Adrenal gland (tissue), 12 donors: ENCODE measurements around the gene KCNE2. TPM values are rescaled to one million over a fixed set of nuclear protein-coding genes. Genes with fewer than 3 reads are reported as not detected.

Experiments used
- DNase-seq, 7 donors: peaks; one replicate each; pipeline ENCODE4 v3.0.0-alpha.2; 2019 to 2020
- H3K27ac ChIP-seq, 5 donors: fragments of 200-600 bp; sonication (generic) in 4 of 5; 1 replicate in 3 of 5; 2 replicates in 2 of 5; pipeline versions ENCODE4 v1.5.1 to v1.8.0; 2016 to 2020; ENCODE audit warnings: mild to moderate bottlenecking in 1 of 5
- H3K27me3 ChIP-seq: fragments of 200-600 bp; 2 replicates; pipeline ENCODE4 v1.8.0; 2021
- H3K36me3 ChIP-seq, 2 donors: fragments of 200-600 bp; replicated peaks in 1 of 2; 1 replicate in 1 of 2; 2 replicates in 1 of 2; pipeline versions ENCODE4 v1.5.1 to v1.8.0; 2018 to 2022
- H3K4me1 ChIP-seq, 2 donors: fragments of 200-600 bp; replicated peaks in 1 of 2; 1 replicate in 1 of 2; 2 replicates in 1 of 2; pipeline versions ENCODE4 v1.5.1 to v1.8.0; 2018 to 2021
- H3K4me3 ChIP-seq, 4 donors: fragments of 200-600 bp; sonication (generic) in 3 of 4; one replicate each; pipeline ENCODE4 v1.5.1; 2016 to 2018
- H3K9me3 ChIP-seq, 3 donors: fragments of 200-600 bp; sonication (generic) in 1 of 3; replicated peaks in 1 of 3; 1 replicate in 2 of 3; 2 replicates in 1 of 3; pipeline versions ENCODE4 v1.5.1 to v1.8.0; 2016 to 2021
- CTCF ChIP-seq, 6 experiments: fragments of 450-650 bp in 4 of 6; fragments of 200-600 bp in 2 of 6; sonication (generic) in 1 of 6; IDR thresholded peaks; 1 replicate in 5 of 6; 2 replicates in 1 of 6; pipeline versions ENCODE4 v1.5.1 to v1.8.0; 2016 to 2021; ENCODE audit warnings: antibody characterized with exemption in 6 of 6, mild to moderate bottlenecking in 2 of 6, moderate library complexity in 1 of 6
- POLR2A ChIP-seq, 2 donors: fragments of 450-650 bp; IDR thresholded peaks; one replicate each; pipeline ENCODE4 v1.6.1; 2017; ENCODE audit warnings: antibody characterized with exemption in 2 of 2, mild to moderate bottlenecking in 2 of 2, moderate library complexity in 1 of 2
- WGBS, 4 donors: extraction: QIAGEN DNeasy Blood & Tissue Kit in 2 of 4; methylation state at CpG; one replicate each; pipeline versions ENCODE4 v1.1.5 to v1.1.7; 2013 to 2017; 5-methylcytosine and 5-hydroxymethylcytosine counted together
- intact Hi-C, 2 donors: fragments of 100-400 bp; cut with DNase I; formaldehyde crosslinking; loops; one replicate each; pipeline versions ENCODE4 v1.14.1 to v1.15.0; 2022 to 2023
- polyA plus RNA-seq, 3 donors: library from polyadenylated mRNA; stranded (reverse); fragments of 200-250 nt in 2 of 3; fragments of 350-450 nt in 1 of 3; fragmentation: Illumina TruSeq in 1 of 3; extraction: RNeasy Lipid Tissue Mini Kit (QIAGEN cat#74804) in 1 of 3; gene quantifications; one replicate each; pipeline ENCODE4 v1.2.3, GENCODE V29; 2013 to 2014
- total RNA-seq, 9 donors: library from RNA; depleted of rRNA in 4 of 9; stranded (reverse); fragments of >200 nt in 4 of 9; fragments of 120-200 nt in 1 of 9; fragmentation: NEBNext Ultra II Directional in 1 of 9; extraction: Animal tissue kit (Norgen Biotek cat#: 25700) in 1 of 9; gene quantifications; one replicate each; pipeline versions ENCODE4 v1.1.0 to v1.2.4, GENCODE V29; 2013 to 2023
- donor health status: healthy with polysubstance abuse.
- donor health status: Bipolar disorder and iron deficiency.
- donor health status: DM: yes; HTN: yes; CAD: no.
- donor health status: DM: no; HTN: no; CAD: no.
- donor health status: DM: no; HTN: no; CAD: no.
- donor health status: DM: yes; HTN: yes; CAD: no.

Gene KCNE2
- total and polyA plus RNA-seq, 12 donors = 0.22 to 0.80 (median 0.39) TPM; not detected in 8

- H3K36me3 ChIP-seq = no peaks in the 10 kb centered on the region
- no peak for TF ChIP-seq CTCF (IDR thresholded peaks at IDR 0.05)
- no peak for TF ChIP-seq POLR2A (IDR thresholded peaks at IDR 0.05)
- H3K27me3 ChIP-seq = no peaks in the 10 kb centered on the region
- intact Hi-C loops = loop anchor here in 1 of 2 donors (5.0 kb wide), 1 partner anchor 423 kb away; no protein-coding TSS in a partner anchor
- H3K9me3 ChIP-seq = no peaks in the 10 kb centered on the region
- H3K4me3 ChIP-seq = no peak overlapping the region
- DNase-seq = peak in 2 of 7 donors; percentile 19 to 33
- no peaks in the 10 kb centered on the region for H3K4me1 ChIP-seq
- 72 to 76% (median 75%) methylated on average over 10 to 15 of the region's 15 CpGs for WGBS, 4 donors
- H3K27ac ChIP-seq = peak overlapping the region in 2 of 5 donors; percentile 45 to 57
Observed at GRCh38 chr21:34345091-34345871, 18.5 kb upstream of the KCNE2 start.

- DNase-seq = no peak
- H3K4me3 ChIP-seq = no peak overlapping the region
- no peak for TF ChIP-seq CTCF (IDR thresholded peaks at IDR 0.05)
- TF ChIP-seq POLR2A (IDR thresholded peaks at IDR 0.05) = no peak
- H3K27ac ChIP-seq = peak overlapping the region in 2 of 5 donors; percentile 45 to 57
- no peaks in the 10 kb centered on the region for H3K4me1 ChIP-seq
- intact Hi-C loops = loop anchor here in 1 of 2 donors (5.0 kb wide), 1 partner anchor 424 kb away; no protein-coding TSS in a partner anchor
- no peaks in the 10 kb centered on the region for H3K36me3 ChIP-seq
- H3K9me3 ChIP-seq = no peaks in the 10 kb centered on the region
- no peaks in the 10 kb centered on the region for H3K27me3 ChIP-seq
- 78 to 85% (median 83%) methylated on average over 4 to 10 of the region's 10 CpGs for WGBS, 4 donors
Observed at GRCh38 chr21:34345892-34346291, 17.9 kb upstream of the KCNE2 start.

- Histone ChIP-seq H3K27ac (no peak overlapping the region), H3K27me3 (no peaks in the 10 kb centered on the region), H3K36me3 (no peaks in the 10 kb centered on the region), H3K4me3 (no peak overlapping the region), H3K9me3 (no peaks in the 10 kb centered on the region), H3K4me1 (no peaks in the 10 kb centered on the region)
- TF ChIP-seq POLR2A (IDR thresholded peaks at IDR 0.05) (no peak), CTCF (IDR thresholded peaks at IDR 0.05) (no peak)
- intact Hi-C loops = loop anchor here (2.0 to 5.0 kb wide), 2 partner anchors 426 to 427 kb away; no protein-coding TSS in a partner anchor
- 51 to 58% (median 57%) methylated on average over 5 of the region's 5 CpGs for WGBS, 4 donors
- DNase-seq = peak in 1 of 7 donors; percentile 17
Observed at GRCh38 chr21:34348890-34349519, 14.8 kb upstream of the KCNE2 start.

- Histone ChIP-seq H3K27ac (no peak overlapping the region), H3K4me1 (no peaks in the 10 kb centered on the region), H3K4me3 (no peak overlapping the region), H3K27me3 (no peaks in the 10 kb centered on the region), H3K36me3 (no peaks in the 10 kb centered on the region), H3K9me3 (no peaks in the 10 kb centered on the region)
- WGBS, 4 donors = 25 to 31% (median 30%) methylated on average over 6 of the region's 6 CpGs
- TF ChIP-seq CTCF (IDR thresholded peaks at IDR 0.05) (peak; percentile 50 to 89 (median 78)), POLR2A (IDR thresholded peaks at IDR 0.05) (no peak)
- peak; percentile 46 to 84 (median 60) for DNase-seq
- intact Hi-C loops = no loop called here
Observed at GRCh38 chr21:34351786-34352241, 12.0 kb upstream of the KCNE2 start.
